NCI-H146 treated with DMSO at 0.1 percent for 48 hours (cell line): ENCODE results near the gene ADD2.

Experiments used
- DNase-seq: peaks from one replicate; lab custom pipeline; 2025; ENCODE audit not compliant: unreplicated experiment; lab: John Stamatoyannopoulos, UW

ADD2 gene

DNA sequence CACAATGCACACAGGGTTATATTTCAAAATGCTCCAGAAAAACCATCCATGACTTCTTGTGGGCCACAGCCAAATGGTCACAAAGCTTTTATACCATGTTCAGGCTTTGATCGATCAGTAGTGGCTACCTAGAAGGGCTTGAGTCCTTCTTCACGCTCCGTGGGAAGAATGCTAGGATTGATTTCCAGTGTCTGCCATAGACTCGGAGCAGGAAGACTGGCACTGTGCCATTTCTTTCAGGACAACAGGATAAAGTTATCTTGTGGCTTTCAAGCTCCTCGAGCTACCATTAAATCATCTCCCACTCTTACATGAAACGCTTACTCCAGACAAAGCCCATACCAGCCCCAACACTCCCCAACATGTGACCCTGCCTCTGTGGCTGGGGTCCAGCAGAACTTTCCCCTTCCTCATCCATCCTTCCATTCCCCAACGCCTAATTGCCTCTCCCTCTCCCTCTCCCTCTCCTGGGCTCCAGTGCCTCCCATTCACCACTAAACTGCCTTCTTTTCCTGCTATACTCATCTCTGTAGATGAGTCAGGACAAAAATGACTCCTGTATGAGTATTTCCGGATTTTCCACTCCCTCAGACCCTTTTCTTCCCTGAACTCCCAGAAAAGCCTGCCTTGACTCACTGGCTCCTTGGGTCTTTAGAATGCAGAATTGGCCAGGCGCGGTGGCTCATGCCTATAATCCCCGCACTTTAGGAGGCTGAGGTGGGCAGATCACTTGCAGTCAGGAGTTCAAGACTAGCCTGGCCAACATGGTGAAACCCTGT, 40.9 kb downstream of the ADD2 start:
- DNase-seq = no peak

DNA sequence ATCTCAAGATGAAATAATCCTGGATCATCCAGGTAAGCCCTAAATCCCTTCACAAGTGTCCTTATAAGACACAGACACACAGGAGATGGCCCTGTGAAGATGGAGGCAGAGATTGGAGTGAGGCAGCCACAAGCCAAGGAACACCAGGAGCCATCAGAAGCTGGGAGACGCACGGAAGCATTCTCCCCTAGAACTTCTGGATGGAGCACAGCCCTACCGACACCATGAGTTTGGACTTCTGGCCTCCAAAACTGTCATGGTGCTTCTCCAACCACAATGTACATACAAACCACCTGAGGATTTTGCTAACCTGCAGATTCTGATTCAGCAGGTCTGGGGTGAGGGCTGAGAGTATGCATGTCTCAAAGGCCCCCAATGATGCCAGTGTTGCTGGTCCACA, 42.5 kb downstream of the ADD2 start:
- DNase-seq = no peak

DNA sequence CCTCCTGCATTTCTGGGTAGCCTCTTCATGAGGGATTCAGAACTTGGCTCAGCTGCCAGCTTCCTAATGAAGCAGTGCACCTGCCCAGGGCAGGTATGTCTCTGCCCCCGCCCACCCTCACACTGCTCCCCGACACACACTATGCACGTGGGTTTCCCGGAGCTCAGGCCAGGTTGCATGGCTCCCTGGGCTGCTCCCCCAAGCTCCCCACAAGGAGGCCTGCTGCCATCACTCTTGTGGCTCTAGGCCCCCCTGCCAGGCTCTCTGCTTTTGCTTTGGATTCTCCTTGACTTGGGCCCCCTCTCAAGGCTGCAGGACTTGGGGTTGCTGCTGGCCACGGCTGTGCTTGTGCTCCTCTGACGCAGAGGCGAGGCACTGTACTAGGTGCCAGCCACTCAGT, 43.6 kb downstream of the ADD2 start:
- DNase-seq = no peak

DNA sequence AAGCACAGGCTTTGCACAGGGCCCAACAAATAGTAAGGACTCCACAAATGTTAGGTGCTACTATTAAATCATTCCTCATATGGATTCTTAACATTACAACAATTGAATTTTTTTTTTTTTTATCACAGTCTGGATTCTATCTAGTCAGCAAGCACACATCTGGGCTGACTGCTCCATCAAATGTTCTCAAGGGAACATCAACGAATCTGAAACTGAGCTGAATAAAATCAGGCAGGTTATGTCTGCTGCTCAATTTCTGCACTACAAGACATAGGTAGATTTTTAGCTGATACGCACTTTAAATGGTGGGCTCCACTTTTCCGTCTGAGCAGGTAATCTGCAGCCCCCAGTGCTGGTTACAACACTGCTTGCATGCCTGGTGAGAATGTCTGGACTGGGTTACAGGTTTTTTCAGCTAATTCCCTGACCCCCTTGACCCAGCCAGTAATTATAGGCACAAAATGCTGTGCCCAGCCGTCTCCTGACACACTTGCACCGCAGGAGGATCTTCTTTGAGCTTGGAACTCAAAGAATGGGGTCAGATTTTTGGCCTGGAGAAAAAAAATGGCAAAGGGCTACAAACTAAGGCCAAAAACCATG, 44.6 kb downstream of the ADD2 start:
- no peak for DNase-seq

DNA sequence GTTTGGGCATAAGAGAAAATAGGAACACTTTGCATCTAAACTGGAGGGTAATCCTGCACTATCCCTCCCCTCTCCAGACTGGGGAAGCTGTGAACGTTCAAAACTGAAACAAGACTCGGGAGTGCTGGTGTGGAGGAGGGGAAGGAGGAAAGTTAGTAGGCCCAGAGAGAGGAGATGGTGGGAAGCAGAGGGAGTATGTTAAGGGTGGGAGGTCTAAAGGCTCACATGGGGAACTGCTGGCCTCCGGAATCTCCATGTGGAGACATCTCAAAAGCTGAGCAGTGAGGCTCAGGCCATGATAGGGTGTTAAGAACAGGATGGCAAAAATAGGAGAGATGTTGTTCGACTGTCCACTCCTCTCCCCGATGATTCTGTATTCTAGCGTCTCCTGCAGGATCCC, 47.9 kb downstream of the ADD2 start:
- DNase-seq = no peak

DNA sequence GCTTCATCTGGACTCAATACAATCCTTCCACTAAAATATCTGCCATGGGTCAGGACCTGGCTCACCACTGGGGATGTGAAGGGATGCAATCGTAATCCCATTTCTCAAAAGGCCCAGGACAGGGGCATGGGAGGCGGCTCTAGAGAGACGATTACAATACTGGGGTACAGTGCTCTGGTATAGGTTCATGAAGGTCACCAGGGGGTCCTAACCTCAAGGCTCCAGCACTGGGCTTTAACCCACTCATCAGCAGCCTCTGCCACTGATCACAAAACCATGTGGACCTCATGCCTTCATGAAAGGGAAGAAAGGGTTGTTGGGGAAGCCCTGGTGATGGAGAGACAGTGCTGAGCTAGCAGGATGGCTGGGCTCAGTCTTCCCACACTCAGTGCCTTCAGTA, 48.8 kb downstream of the ADD2 start:
- no peak for DNase-seq

DNA sequence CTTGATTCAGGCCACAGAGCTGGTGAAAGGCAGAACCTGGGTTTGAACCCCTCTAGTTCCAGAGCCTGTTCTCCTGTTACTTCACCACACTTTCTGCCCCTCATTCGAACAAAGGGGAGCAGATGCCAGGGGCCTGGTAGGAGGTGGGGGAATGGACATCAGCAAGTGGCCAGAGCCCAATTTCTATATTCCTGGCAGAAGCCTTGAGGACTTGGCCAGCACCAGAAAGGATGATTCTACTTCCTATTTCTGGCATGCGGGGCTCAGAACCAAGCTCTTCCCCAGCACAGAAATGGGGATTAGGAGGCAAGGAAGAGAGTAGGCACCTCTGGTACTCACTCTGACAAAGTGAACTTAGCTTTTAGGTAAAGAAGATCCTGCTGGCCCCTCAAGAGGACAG, 49.3 kb downstream of the ADD2 start:
- DNase-seq = no peak

DNA sequence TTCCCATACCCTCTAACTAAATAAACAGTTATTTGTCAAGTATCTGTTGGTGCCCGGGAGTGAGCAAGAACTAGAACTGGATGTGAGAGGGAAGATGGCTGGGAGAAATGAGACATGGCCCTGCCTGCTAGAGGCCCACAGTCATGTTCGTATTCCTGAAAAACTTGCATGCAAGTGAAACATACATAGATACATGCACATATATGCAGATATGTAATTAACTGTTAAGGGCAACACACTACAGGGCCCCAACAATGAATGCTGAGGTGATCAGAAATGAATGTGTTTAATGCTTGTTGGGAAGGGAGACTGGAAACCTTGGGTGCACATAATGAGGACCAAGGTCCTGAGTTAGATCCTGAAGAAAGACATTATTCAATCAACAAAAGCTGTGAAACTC, 49.8 kb downstream of the ADD2 start:
- no peak for DNase-seq

DNA sequence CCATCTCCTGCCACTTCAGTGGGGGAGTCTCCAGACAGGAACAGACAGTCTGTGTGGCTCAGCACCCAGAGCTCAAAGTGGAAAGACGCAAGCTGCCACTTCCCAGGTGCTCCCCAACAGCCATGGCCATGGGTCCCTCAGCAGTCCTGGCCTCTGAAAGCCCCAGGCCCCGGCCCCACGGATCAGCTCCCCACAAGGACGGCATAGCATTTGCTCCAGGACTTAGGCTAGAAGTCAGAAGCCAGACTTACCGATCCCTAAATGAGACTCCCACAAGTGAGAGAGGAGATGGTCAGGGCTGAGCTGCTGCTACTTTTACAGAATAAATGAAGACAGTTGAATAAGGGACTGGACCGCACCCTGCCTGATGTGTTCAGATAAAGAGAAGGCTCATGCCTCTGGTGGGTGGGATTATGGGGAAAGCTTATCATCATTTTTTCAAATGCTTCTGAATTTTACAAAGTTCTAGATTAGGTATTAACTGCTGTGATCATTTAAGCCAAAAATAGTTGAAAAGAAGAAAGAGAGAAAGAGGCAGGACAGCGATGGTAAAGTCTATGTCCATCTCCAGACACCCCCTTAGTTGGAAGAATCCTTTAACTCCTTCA, 50.5 kb downstream of the ADD2 start:
- DNase-seq = no peak

DNA sequence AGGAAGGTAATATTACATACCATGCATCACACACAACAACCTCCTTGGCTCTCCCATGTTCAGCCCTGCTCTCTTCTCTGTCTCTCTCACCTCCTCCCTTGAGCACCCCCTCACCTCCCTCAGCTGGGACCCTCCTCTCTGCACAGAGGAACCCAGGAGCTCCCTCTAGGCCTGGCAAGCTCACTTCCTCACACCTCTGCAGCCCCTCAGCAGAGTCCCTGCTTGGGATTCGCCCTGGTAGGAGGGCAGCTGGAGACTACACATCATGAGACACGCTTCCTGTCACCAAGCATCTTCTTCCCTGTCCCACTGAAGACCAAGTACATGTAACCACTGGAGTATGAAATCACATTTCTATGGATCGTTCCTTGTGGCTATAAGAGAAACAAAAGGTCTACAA, 51.0 kb downstream of the ADD2 start:
- no peak for DNase-seq

DNA sequence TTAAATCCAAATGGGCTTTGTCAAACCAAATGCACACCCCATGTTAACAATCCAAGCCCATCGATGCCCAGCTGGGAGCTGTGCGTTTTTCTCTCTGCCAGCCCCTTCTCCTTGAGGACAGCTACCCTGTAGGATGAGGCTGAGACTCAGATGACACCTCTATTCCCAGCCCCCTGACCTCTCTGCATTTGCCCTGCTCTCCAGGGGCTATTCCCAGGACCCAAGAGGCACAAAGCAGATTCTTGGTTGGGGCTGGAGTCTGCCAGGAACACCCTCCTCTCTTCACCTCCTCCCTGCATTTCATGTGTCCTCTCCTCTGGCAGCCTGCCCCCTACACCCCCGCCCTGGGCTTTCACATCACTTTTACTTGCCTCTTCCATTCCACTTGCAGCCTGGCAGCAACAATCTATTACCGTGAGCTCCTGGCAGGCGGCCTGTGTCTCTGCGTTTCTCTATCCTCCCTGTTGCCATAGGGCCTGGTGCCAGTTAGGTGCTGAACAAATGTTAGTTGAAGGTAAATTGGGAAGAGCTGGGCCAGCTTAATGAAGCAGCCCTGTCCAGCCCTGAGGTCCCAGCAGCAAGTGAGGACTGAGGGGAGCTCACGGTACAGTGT, 51.8 kb downstream of the ADD2 start:
- DNase-seq = no peak

DNA sequence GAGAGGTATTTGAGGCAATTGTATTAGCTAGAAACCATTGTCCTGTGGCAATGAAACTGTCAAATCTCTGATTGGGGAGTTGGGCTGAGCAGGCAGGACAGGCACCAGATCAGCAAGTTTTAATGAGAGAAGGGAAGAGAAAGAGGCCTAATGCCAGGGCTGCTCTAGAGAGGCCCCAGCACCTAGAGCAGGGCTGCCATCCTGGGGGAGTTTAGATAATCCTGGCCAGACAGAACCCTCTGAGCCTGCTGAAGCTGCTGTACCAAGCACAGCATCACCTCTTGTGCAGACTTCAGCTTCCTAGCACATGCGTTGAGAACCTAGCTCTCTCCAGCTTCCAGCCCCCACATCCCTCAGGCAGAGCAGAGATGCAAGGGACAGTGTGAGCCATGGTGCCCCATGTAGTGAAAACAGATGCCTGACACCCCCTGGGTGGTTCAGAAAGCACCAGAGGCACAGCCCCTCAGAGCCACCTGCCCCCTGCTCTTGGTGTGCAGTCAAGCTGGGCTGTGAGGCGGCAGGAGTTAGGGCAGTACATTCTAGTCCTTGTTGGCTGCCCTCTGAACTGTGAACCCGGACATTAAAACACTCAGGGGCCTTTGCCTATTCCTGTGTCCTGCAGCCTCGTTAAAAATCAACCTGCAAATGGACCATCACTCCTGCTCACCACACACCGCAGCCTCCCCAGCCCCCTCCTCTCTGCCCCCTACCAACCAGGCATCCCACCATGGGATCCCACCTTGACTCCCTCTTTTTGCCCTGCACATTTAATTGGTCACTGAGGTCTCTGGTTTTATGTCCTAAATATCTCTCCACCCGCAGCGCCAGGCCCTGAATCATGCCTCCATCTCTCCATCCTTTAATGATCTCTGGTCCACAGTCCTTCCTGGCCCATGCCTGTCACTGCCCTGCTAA, 52.7 kb downstream of the ADD2 start:
- no peak for DNase-seq

DNA sequence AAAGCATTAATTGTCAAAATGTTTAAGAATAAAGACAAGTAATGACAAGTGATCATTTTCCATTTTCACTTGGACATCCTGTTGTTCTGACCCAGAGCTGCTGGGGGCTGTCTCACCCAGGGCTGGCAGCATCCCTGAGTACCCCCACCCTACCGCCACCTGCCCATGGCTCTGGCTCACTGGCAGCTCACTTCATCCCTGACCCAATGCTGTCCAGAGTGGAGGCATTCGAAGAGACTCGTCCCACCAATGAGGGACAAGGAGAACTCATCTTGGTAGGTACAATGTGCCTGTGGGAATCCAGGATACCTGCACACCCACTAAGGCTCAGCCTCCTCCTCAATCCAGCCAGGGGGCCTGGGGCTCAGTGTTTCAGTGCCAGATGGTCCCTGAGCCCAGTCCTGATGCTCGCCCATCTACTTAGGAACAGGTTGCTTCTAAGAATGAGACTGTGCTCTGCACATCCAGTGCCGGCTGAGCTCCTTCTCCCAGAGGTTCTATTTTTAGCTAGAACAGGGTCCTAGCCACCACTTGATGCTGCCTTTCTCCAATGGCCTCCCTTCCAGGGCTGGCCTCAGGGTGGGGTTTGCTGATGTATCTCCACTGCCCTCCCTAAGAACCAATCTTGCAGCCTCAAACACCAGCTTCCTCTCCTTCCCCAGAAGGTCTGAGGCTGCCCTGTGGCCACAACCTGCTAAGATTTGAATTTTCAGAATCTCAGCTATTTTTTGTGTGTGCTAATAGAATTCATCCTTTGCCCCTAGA, 53.7 kb downstream of the ADD2 start:
- DNase-seq = no peak

DNA sequence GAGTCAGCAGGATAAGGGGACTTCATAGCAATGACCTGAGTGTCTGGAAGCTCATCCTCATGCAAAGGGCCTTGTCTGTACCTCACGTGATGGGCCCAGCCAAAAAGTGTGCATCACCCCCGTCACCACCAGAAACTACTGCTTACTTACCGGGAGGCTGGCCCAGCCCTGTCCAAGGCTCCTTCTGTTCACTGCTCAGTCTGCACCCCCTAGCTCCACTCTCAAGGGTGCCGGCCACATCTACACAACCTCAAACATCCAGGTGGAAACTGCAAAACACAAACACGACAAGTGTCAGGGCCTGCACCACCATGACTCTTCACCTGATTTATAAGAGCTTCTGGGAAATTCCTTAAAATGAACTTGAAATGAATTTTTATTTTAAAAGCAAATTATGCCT, 55.1 kb downstream of the ADD2 start:
- DNase-seq = no peak

DNA sequence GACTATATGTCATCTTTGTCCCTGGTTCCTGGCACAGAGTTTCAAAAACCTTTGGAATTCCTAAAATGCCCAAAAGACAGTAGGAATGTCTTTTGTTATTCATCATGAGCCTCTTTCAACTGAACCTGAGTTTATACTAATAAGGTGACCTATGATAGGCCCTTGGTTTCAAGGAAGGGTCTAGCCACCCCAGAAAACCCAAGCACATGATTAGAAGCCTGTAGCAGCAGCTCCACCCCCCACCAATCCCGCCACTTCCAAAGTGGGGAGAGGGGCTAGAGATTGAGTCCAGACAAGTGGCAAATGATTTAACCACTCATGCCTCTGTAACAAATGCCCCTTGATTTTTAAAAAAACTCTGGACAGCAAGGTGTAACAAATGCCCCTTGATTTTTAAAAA, 56.8 kb downstream of the ADD2 start:
- DNase-seq = no peak

DNA sequence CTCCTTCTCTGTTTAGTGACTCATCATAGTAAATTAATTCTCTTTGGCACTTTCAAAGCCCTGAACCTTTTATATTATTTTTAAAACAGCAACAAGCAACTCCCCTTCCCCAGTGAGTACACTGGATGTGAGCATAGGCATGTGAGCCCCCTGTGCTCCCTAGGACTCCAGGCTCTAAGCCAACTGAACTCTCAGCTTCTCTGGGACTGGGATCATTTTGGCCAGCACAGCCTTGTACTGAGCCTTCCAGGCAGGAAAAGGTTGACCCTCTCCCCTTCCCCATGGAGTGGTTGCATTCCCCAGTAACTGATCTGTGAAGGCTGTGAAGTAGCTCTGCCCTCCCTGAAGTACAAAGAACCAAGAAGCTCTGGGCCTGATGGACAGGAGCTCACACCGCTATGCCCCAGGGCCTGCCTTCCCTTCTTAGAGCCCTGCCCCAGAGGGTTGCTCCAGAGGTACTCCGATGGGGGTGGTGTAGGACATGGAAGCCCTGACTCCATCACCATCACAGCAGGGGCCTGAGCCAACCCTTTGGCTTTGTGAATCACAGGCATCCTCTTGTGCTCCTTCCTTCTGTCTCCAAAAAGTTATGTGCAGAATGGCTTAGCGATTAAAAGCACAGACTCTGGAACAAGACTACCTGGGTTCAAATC, 57.8 kb downstream of the ADD2 start:
- DNase-seq = no peak

DNA sequence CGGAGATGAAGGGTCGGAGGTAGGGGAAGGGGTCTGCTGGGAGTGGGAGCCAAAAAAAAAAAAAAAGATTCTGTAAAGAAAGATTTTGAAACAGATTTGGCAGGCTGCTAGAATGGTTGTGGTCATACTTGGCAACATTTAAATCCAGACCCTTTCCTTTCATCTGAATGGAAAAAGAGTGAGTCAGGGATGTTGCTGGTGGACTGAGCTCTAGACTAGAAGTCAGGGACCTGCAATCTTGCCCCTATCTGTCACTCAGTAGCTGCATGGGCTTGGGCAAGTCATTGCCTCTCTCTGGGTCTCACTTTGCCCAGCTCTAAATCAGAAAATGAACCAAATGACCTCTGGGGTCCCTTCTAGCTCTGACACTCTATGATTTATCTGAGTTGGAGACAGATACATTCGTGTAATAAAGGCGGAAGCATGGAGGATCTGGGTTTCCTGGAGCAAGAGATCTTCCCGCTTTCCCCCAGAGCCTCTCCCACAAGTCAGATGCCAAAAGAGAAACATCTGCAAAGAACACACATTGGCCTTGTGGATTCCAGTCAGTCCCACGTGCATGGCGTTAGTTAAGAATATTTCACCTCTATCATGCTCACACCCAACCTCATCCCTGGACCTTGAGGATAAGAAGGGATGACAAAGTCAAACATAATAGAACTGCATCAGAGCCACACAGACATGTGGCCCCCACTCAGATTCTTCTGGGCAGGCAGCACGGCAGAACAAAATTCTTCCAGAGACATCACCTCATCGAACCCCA, 58.5 kb downstream of the ADD2 start:
- no peak for DNase-seq

DNA sequence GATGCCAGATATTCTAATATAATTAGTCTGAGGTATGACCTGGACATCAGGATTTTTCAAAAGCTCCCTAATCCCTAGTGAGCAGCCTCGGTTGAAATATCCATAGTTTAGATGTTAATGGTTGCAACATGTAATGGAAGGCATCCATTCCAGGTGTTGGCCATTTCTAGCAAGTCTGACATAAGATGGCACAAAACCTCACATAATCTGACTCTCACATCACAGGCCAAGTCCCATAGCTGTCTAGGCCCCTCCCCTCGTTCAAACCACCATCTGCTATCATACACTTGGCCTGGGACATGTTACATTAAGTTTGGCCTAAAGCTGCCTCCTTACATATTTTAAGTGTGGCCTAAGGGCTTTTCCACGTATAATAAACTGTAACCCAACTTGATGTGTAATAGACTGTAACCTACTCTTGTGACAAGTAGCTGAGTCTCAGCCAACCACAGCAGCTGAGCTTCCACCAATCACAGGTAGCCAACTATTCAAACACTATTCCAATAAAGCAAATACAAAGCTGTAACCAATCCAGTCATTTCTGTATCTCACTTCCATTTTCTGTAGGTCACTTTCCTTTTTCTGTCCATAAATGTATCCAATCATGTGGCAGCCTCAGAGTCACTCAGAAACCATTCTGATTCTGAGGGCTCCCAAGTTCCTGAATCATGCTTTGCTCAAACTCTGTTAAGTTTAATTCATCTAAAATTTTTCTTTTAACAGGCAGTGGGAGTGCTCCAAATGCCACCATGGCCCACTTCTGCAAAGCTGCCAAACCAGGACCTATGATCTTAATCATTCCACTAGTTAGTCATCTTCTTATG, 59.4 kb downstream of the ADD2 start:
- DNase-seq = no peak
